Nephron (organoid): ENCODE data around the gene MYL7.

Source experiments
- H3K27ac Mint-ChIP-seq, 3 experiments: 2 replicates each; pipeline ENCODE4 v1.8.0; 2020; ENCODE audit warnings: mixed read lengths in 3 of 3, mild to moderate bottlenecking in 2 of 3, moderate library complexity in 1 of 3
- H3K27me3 Mint-ChIP-seq: 2 replicates; pipeline ENCODE4 v1.8.0; 2021; ENCODE audit warnings: low read depth, mild to moderate bottlenecking, moderate library complexity, mixed read lengths
- H3K36me3 Mint-ChIP-seq: 2 replicates; pipeline ENCODE4 v1.8.0; 2020; ENCODE audit warnings: low read depth, mixed read lengths
- H3K4me1 Mint-ChIP-seq: 2 replicates; pipeline ENCODE4 v1.8.0; 2020; ENCODE audit warnings: mixed read lengths
- H3K4me3 Mint-ChIP-seq, 3 experiments: 2 replicates each; pipeline ENCODE4 v1.8.0; 2020; ENCODE audit warnings: mild to moderate bottlenecking in 3 of 3, mixed read lengths in 3 of 3, moderate library complexity in 2 of 3
- H3K9me3 Mint-ChIP-seq: 2 replicates; pipeline ENCODE4 v1.8.0; 2020; ENCODE audit warnings: mixed read lengths
- CTCF ChIP-seq, 3 experiments: fragments of 200-600 bp; sonication (generic); IDR thresholded peaks; one replicate each; pipeline ENCODE4 v1.5.0; 2021; ENCODE audit warnings: antibody characterized with exemption in 3 of 3; ENCODE audit not compliant: unreplicated experiment in 3 of 3

The MYL7 gene

GRCh38 chr7:44109991-44110390, 31.1 kb downstream of the MYL7 start:
- Mint-ChIP-seq H3K4me1 (peaks cover 22% of the 10 kb centered on the region), H3K36me3 (peaks cover 23% of the 10 kb centered on the region), H3K27ac (no peak overlapping the region), H3K4me3 (no peak overlapping the region), H3K9me3 (no peaks in the 10 kb centered on the region), H3K27me3 (no peaks in the 10 kb centered on the region)
- no peak for TF ChIP-seq CTCF (IDR thresholded peaks at IDR 0.05; ENCODE audit: unreplicated experiment in 3 of 3)

GRCh38 chr7:44108768-44109750, 32.1 kb downstream of the MYL7 start:
- H3K9me3 Mint-ChIP-seq = no peaks in the 10 kb centered on the region
- peaks cover 14% of the 10 kb centered on the region for H3K36me3 Mint-ChIP-seq
- H3K4me3 Mint-ChIP-seq = no peak overlapping the region
- H3K27me3 Mint-ChIP-seq = no peaks in the 10 kb centered on the region
- peaks cover 16% of the 10 kb centered on the region for H3K4me1 Mint-ChIP-seq
- no peak for TF ChIP-seq CTCF (IDR thresholded peaks at IDR 0.05; ENCODE audit: unreplicated experiment in 3 of 3)
- H3K27ac Mint-ChIP-seq = no peak overlapping the region

- peaks cover 17% of the 10 kb centered on the region for H3K4me1 Mint-ChIP-seq
- H3K27me3 Mint-ChIP-seq = no peaks in the 10 kb centered on the region
- TF ChIP-seq CTCF (IDR thresholded peaks at IDR 0.05; ENCODE audit: unreplicated experiment in 3 of 3) = no peak
- H3K4me3 Mint-ChIP-seq = peak overlapping the region in 1 of 3 experiments; percentile 39
- no peaks in the 10 kb centered on the region for H3K9me3 Mint-ChIP-seq
- H3K36me3 Mint-ChIP-seq = peaks cover 8% of the 10 kb centered on the region
- no peak overlapping the region for H3K27ac Mint-ChIP-seq
These were observed 33.0 kb downstream of the MYL7 start for GRCh38 chr7:44107961-44108767.

- Mint-ChIP-seq H3K27me3 (peaks cover 2% of the 10 kb centered on the region), H3K9me3 (no peaks in the 10 kb centered on the region), H3K4me1 (peaks cover 22% of the 10 kb centered on the region), H3K36me3 (peaks cover 3% of the 10 kb centered on the region), H3K4me3 (no peak overlapping the region), H3K27ac (no peak overlapping the region)
- no peak for TF ChIP-seq CTCF (IDR thresholded peaks at IDR 0.05; ENCODE audit: unreplicated experiment in 3 of 3)
These were observed 33.8 kb downstream of the MYL7 start for GRCh38 chr7:44107116-44107960.

GRCh38 chr7:44106311-44107065, 34.6 kb downstream of the MYL7 start:
- peaks cover 5% of the 10 kb centered on the region for H3K27me3 Mint-ChIP-seq
- no peaks in the 10 kb centered on the region for H3K9me3 Mint-ChIP-seq
- peaks cover 26% of the 10 kb centered on the region for H3K4me1 Mint-ChIP-seq
- H3K4me3 Mint-ChIP-seq = peak overlapping the region in 2 of 3 experiments; percentile 85 to 89
- TF ChIP-seq CTCF (IDR thresholded peaks at IDR 0.05; ENCODE audit: unreplicated experiment in 3 of 3) = no peak
- H3K27ac Mint-ChIP-seq = no peak overlapping the region
- H3K36me3 Mint-ChIP-seq = no peaks in the 10 kb centered on the region
